GM19397 (cell line): ENCODE measurements around the gene KCNH4.

ENCODE experiments used
- ATAC-seq: cut with Tn5 transposase; IDR thresholded peaks from one replicate; pipeline ENCODE4 v1.9.1; 2021; ENCODE audit warnings: mild to moderate bottlenecking, moderate library complexity; ENCODE audit not compliant: unreplicated experiment

The KCNH4 gene

DNA sequence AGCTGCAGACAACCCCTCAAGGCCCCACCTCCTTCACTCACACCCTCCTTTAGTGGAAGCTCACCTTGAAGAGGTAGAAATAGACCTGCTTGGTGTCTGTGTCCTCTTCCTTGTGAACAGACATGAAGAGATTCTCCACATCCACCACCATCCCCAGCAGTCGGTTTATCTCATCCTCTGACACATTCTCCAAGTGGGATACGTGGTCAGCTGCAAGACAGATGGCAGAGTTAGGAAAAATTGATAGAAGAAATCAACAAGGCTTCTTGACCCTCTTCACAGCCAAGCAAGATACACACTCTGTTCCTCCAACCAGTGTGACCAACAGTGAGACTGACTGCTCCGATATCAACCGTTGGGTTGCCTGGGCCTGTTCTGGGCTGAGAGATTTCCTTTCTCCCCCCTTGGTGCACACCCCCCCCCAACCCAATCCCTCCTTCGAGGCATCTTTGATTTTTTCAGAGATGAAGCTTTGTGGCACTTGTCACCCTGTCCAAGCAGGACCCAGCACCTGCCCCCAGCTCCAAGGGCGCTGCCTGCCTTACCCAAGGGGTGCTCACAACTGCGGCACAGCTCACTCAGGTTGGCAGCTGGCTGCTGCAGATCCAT lies 60.7 kb downstream of the KCNH4 start:
- ATAC-seq = no peak

DNA sequence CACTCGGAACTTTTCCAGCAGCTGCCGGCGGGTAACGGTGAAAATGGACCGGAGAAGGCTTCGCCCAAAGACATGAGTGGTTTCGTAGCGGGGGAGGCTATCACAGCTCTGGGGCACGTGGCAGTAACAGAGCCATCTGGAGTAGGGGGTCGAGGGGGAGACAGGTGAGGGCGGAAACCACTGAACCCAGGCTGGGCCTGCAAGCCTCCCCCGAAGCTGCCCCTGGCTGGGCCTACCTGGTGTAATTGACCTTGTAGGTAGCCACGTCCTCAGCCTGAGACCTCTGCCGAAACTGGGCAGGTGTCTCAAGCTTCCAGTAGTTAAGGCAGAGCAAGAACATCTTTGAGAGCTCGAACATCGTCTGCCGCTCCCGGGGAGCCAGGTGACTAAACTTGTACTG lies 61.6 kb downstream of the KCNH4 start:
- no peak for ATAC-seq

DNA sequence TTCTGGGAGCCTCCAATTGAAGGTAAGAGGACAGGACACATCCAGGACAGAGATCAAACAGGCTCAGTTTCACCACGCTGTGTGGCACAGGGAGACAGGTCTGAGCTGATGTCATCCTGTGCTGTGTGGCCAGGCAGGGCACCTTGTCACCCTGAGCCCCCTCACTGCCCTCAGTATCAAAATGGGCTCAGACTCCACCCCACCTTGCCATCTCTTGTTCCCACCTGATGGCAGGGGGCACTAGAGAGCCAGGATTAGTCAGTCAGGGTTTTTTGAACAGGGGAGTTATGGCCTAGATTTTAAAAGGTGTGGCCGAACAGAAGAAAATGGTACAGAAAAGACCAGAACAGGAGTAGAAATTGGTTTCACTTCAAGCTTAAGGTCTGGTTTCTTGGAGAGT lies 62.4 kb downstream of the KCNH4 start:
- no peak for ATAC-seq

DNA sequence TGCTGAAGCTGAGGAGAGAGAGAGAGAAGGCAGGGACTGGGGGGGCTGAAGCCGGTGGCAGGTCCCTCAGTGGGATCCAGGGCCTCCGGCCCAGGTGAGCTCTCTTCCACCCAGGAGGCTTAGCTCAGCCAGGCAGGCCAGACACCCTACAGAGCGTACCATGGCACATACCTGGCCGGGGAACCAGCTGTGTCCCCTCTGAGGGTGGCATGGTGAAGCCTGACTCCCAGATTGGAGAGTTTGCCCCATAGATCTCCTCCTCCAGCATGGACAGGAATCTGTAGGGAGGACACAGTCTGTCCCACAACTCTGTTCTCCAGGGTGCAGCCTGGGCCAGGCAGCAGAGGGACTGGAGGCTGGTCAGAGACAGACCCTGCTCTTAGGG lies 62.8 kb downstream of the KCNH4 start:
- ATAC-seq = no peak

DNA sequence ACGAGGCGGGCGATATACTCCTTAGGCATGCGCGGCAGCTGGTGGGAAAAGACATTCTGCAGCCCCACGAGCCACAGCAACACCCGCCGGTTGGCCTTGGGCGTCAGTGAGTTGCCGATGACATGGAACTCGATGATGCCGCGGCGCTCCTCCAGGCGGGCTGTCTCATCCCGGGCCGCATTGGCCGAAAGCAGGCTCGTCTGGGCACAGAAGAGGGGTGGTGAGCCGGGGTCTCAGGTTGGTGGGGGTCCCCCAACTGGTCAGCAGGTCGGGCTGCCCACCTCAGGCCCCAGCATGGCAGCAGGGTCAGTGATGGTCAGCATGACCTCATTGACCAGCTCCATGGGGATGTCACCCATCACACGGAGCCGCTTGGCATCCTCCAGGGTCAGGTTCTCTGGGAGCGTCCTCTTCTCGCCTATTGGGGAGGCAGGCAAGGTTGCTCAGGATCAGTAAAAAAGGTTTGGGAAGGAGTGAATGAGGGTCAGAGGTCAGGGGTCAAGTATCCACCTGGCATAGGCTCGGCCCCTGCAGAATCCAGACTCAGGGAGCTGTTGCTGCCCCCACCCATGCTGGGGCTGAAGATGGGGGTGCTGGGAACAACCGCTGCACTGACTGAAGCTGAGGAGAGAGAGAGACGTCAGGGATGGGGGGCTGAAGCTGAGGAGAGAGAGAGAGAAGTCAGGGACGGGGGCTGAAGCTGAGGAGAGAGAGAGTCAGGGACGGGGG lies 63.4 kb downstream of the KCNH4 start:
- no peak for ATAC-seq

DNA sequence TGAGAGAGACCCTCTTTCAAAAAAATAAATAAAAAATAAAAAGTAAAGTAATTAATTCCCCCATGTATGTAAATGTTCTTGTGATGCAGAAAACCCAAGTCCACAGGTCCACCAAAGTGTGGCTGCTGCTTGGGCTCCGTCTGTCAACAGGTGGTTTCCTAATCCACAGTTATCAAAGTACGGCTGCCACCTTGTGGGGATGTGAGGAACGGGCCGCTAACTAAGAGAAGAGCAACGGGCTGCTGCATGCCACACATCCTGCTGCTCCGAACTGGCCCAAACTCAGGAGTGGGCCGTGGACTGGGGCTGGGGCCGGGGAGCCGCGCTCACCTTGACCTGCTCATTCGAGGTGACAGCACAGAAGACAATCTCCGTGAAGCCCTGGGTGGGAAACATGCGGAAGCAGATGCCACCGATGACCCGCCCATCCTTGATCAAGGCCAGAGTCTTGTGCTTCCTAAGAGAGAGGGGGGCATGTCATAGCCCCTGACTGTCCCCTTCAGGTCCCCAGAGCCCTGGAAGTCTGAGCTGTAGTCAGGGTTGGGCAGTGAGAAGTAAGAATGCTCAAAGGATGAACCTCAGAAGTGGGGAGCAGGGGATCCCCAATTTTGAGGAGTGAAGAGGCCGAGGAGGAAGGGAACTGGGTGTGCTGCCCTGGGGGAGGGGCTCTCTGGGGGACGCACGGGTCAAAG lies 64.1 kb downstream of the KCNH4 start:
- ATAC-seq = no peak

DNA sequence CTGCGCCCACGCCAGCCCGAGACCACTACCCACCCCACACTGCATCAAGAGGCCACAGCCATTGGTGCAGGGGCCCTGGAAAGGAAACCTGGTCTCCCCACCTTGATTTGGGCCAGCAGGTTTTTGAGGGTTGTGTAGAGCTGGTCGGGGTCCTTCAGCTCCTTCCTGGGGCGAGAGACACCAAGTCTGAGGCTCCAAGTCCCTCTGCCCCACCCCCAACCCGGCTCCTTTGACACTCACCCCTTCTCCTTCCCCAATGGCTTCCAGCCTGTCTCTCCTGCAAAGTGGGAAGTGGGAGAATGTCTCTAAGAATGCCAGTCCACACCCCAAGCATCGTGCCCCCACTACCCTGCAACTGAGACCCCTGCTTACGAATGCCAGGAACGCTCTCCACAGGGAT lies 66.8 kb downstream of the KCNH4 start:
- no peak for ATAC-seq

DNA sequence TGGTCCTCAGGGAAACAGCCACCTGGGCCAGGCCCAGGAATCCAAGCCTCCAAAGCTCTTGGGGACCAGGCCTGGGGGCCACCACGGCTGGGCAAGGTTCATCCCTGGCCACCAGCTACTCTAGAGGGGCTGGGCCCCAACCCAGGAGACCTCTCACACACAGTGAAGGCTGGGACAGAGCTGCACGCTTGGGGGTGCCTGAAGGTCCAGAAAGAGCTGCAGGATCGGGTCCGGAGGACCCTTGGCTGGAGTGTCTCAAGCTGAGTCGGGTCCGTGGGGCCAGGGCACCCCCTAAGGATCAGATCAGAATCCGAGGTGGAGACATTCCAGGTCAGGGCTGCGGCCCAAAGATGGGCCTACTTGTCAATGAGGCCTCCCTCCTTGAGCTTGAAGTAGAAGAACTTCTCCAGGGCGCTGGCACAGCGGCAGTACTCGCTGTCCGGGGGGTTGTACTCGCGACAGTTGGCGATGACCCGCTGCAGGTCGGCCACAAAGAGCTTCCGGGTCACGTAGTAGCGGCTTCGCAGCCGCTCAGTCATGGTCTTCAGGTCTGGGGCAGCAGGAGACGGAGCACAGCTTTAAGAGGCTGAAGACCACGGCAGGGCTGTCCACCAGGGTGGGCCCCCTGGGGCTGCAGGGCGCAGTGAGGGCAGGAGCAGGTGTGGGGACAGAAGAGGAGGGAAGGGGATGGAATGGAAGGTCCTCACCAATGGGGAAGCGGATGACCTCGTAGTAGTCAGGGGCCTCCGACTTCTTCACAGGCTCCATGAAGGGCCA lies 67.5 kb downstream of the KCNH4 start:
- ATAC-seq = no peak

DNA sequence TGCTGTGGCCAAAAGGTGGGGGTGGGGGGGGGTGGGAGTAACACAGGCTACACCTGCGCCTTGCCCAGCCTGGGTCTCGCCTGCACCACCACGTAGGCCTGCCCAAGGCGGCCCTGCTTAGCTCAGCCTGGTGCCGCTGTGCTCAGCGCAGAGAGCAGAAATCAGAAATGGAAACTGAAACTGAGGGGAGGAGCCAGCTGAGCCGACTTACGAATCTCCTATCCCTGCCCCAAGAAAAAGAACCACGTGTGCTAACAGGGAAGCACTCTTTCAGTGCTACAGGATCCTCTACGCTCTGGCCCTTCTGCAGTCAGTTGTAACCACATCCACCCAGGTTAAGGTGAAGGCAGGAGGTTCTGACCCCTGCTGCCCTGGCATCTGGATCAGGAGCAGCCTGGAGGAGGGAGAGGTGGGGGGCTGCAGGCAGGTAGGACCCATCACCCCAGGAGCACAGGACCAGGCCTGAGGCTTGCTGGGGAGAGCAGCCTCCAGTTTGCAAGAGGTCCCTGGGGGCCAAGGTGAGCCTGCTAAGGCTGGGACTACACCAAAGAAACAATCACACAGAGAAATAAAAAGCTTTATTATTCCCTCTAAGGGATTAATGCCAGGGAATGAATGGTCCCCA lies 68.3 kb downstream of the KCNH4 start, which contains the start of gene DHX58:
Gene DHX58, minus strand, starts transcription at position 163 of the 625 bp plus-strand sequence. CDS start 822 bp downstream, outside the sequence.
- ATAC-seq = peak; percentile 57

DNA sequence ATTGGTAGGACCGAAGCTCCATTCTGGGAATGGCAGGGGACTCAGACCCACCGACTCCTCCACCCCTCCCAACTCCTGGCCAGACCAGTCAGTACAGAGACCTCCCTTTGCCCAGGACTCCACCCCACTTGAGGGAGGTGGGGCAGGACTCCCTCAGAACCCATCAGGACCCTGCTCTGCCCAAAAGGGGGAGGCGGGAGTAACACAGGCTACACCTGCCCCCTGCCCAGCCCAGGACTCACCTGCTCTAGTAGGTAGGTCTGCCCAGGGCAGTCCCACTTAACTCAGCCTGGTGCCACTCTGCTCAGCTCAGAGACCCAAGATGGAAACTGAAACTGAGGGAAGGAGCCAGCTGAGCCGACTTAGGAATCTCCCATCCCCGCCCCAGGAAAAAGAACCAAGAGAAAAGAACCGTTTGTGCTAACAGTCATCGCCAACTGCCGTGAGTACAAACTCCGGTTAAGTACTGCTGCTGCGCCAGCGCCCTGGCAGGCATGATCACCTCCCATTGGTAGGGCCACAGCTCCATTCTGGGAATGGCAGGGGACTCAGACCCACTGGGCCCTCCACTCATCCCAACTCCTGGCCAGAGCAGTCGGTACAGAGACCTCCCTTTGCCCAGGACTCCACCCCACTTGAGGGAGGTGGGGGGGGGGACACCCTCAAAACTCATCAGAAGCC lies 68.9 kb downstream of the KCNH4 start:
- no peak for ATAC-seq

DNA sequence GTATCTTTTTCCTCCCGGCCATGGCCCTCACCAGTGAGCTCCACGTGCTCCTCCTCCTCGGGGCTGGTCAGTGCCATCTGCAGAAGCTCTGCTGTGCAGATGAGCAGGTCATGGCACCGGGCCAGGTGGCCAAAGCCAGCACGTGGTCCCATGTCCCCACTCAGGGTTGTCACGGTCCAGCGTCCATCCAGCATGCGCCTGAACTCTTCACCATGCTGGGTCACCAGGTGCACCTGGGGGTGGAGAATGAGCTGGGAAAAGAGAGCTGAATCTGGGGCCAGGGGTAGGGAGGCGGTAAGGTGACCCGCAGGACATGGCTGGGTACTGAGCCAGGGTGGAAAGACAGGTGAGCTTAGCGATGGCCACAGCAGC lies 69.7 kb downstream of the KCNH4 start:
- ATAC-seq = no peak

DNA sequence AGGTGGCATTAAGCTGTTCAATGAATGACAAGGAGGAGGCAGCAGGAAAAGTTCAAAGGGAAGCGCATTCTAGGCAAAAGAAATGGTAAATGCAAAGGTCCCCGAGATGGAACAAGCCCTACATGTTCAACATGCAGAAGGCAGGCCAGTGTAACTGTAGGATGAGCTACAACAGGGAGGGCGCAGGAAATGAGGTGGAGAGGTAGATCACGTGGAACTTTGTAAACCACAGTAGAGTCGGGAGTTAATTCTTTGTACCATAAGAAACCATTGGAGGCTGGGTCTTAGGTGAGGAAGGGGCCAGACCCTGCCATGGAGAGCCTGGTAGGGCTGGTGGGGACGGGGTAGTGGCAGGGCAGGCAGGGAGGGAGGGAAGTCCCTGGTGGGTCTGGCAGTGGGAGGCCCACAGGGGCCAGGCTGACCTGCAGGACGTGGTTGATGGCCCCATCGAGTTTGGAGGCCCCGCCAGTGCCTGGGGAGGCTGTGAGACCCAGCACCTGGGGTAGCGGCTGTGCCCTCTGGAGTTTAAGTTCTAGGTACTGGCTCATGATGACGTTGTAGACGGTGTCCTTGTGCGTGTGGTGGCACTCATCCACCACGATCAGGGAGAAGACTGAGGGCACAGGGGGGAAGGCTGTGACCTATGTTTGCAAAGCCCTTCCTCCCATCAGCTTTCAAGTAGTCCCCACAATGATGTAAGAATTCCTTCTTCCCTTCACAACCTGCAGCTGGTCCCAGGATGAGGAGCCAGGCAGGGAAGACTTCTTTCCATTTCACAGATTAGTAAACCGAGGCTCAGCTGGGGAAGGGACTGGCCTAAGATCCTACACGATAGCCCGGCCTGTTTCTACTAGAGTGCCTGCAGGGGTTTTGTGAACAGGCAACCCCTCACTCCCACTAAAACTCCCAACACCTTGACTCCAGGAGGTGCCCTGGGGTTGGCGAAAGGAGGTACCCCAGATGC lies 70.4 kb downstream of the KCNH4 start:
- no peak for ATAC-seq

DNA sequence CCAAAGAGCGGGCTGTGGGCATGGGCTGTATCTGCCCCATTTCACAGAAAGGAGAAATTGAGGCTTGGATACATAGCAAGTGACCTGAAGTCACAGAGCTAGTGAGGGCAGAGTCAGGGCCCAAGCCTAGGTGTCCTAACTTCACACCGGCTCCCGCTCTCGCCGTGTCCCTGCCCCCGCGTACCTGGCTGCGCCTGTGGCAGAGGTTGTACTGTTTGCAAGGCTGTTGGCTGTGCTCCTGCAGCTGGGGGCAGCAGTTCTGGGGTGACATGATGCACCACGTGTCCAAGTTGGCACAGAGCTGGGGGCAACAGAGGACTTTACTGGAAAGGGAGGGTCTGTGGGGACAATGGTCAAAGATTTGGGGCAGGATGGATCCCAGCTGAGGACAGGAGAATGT lies 71.9 kb downstream of the KCNH4 start:
- no peak for ATAC-seq

DNA sequence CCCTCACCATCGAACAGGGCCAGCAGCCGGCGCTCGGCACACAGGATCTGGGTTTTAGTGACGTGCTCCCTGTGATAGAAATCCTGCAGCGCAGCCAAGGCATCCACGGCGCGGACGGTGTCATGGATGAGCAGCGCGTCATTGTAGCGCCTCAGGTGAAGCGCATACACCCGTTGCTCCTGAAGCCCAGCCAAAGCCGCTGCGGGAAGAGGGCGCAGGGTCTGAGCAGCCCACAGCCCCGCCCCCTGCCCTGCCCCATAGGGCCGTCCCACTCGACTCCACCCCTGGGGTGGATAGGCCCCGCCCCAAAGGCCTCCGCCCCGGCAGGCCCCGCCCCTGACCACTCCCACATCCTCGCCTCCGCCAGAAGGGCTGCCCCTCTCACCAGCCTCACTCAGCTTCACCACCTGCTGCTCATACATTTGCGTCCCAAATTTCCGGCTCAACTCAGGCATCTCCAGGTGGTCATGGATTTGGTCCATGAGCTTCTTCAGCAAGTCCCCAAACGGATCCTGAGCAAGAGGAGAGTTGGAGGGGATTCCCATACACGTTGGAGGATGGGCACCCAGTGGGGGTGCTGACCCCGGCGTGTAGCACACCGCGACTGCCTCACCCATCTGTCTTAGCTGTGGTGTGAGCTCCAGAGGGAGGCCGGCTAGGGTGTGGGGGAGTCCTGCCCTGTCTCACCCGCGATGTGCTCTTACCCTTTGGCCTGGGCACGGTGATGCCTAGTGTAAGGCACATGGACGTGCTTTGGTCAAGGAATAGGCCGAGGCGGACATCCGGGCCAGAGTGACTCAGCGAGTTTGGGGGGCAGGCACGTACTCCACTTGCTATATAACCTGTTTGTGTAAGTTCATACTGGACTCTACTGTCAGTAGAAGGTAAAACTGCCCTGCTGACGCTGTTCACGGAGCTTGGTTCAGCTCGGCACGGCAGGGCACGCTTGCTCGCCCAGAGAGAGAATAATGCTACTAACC lies 73.1 kb downstream of the KCNH4 start:
- peak; percentile 58 for ATAC-seq

DNA sequence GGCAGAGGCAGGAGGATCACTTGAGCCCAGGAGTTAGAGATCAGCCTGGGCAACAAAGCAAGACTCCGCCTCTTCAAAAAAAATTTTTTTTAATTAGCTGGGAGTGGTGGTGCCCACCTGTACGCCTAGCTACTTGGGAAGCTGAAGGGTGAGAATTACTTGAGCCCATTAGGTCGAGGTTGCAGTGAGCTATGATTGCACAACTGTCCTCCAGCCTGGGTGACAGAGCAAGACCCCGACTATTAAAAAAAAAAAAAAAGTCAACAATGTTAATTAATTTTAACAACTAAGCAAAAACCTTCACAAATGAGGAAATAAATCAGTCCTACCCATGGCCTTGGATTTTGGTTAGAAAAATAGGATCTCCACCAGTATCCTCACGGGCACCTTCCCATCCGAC lies 73.8 kb downstream of the KCNH4 start:
- ATAC-seq = no peak
